Thyroid gland (tissue), 4 donors: Measurements from ENCODE around the gene NCLN. TPM values are rescaled to one million over a fixed set of nuclear protein-coding genes. Genes with fewer than 3 reads are reported as not detected.
"Not testable (repeated sequence)": the region's sequence is repeated elsewhere in the genome, so short reads cannot be mapped to it uniquely, and the experiment has no call there.

Experiments used
- DNase-seq, 2 donors: peaks; one replicate each; pipeline ENCODE4 v3.0.0-alpha.2; 2019
- H3K27ac ChIP-seq, 3 donors: fragments of 200-600 bp; sonication (generic); 1 replicate in 2 of 3; 2 replicates in 1 of 3; pipeline ENCODE4 v1.5.1; 2016 to 2019; ENCODE audit warnings: mild to moderate bottlenecking in 1 of 3, moderate library complexity in 1 of 3
- H3K27me3 ChIP-seq: fragments of 200-600 bp; sonication (generic); one replicate; pipeline ENCODE4 v1.5.1; 2019
- H3K36me3 ChIP-seq, 2 donors: fragments of 200-600 bp; sonication (generic); one replicate each; pipeline ENCODE4 v1.5.1; 2016 to 2019
- H3K4me1 ChIP-seq, 2 donors: fragments of 200-600 bp; sonication (generic); one replicate each; pipeline ENCODE4 v1.5.1; 2017 to 2019
- H3K4me3 ChIP-seq, 3 donors: fragments of 200-600 bp; sonication (generic); replicated peaks in 1 of 3; 1 replicate in 2 of 3; 2 replicates in 1 of 3; pipeline ENCODE4 v1.5.1; 2016; ENCODE audit warnings: mild to moderate bottlenecking in 1 of 3
- H3K9me3 ChIP-seq: fragments of 200-600 bp; sonication (generic); one replicate; pipeline ENCODE4 v1.5.1; 2017
- POLR2A ChIP-seq, 2 donors: fragments of 450-650 bp; IDR thresholded peaks; one replicate each; pipeline ENCODE4 v1.6.1; 2017; ENCODE audit warnings: antibody characterized with exemption in 2 of 2, mild to moderate bottlenecking in 2 of 2, moderate library complexity in 1 of 2
- WGBS, 2 donors: methylation state at CpG; one replicate each; pipeline ENCODE4 v1.1.5; 2017; 5-methylcytosine and 5-hydroxymethylcytosine counted together
- intact Hi-C: fragments of 100-400 bp; cut with DNase I; formaldehyde crosslinking; loops from one replicate; pipeline ENCODE4 v1.15.1; 2023
- total RNA-seq, 4 donors: library from RNA; depleted of rRNA; stranded (reverse); fragments of >200 nt; gene quantifications; one replicate each; pipeline ENCODE4 v1.2.3, GENCODE V29; 2016
- TF ChIP-seq, protein P1 (sequence below), 6 experiments: fragments of 200-600 bp in 3 of 6; fragments of 450-650 bp in 3 of 6; sonication (generic) in 3 of 6; IDR thresholded peaks; one replicate each; pipeline ENCODE4 v1.5.1; 2016 to 2019; ENCODE audit warnings: antibody characterized with exemption in 6 of 6, mild to moderate bottlenecking in 2 of 6, inconsistent platforms in 1 of 6, moderate library complexity in 1 of 6

The NCLN gene
- total RNA-seq, 4 donors from 2014 or later = 30.8 to 48.5 (median 37.2) TPM

DNA sequence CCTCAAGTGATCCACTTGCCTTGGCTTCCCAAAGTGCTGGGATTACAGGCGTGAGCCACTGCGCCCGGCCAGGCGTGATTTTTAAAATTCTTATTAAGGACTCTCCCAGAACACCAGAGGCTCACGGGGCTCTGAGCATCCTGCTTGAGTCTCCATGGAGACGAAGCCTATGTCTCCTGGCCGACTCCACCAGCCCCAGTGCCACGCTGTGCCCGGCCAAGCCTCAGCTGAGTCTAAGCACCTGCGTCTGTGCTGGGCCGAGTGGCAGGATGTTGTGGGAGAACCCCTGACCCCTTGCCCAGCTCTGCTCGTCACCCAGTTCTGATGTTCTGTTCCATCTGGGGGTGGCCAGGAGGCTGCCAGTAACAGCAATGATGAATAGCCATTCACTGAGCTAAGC, 34.8 kb downstream of the NCLN start:
- Histone ChIP-seq H3K27me3 (no peaks in the 10 kb centered on the region), H3K9me3 (no peaks in the 10 kb centered on the region), H3K4me1 (peaks cover 0 to 3% of the 10 kb centered on the region in 2 donors), H3K36me3 (no peaks in the 10 kb centered on the region), H3K4me3 (no peak overlapping the region), H3K27ac (no peak overlapping the region)
- TF ChIP-seq, protein P1, sequence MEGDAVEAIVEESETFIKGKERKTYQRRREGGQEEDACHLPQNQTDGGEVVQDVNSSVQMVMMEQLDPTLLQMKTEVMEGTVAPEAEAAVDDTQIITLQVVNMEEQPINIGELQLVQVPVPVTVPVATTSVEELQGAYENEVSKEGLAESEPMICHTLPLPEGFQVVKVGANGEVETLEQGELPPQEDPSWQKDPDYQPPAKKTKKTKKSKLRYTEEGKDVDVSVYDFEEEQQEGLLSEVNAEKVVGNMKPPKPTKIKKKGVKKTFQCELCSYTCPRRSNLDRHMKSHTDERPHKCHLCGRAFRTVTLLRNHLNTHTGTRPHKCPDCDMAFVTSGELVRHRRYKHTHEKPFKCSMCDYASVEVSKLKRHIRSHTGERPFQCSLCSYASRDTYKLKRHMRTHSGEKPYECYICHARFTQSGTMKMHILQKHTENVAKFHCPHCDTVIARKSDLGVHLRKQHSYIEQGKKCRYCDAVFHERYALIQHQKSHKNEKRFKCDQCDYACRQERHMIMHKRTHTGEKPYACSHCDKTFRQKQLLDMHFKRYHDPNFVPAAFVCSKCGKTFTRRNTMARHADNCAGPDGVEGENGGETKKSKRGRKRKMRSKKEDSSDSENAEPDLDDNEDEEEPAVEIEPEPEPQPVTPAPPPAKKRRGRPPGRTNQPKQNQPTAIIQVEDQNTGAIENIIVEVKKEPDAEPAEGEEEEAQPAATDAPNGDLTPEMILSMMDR (IDR thresholded peaks at IDR 0.05) = no peak
- no peak for TF ChIP-seq POLR2A (IDR thresholded peaks at IDR 0.05)
- intact Hi-C loops = no loop called here
- no peak for DNase-seq
- WGBS, 2 donors = 82 to 83% methylated on average over 11 to 12 of the region's 12 CpGs

DNA sequence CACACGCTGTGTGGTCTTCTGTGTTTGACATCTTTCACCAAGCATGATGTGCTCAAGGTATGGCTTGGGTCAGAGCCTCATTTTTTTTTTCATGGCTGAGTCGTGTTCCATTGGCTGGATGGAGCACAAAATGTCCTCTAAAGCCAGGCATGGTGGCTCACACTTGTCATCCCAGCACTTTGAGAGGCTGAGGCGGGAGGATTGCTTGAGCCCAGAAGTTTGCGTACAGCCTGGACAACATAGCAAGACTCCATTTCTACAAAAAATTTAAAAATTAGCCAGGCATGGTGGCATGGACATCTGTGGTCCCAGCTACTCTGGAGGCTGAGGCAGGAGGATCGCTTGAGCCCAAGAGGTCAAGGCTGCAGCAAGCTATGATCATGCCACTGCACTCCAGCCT, 35.8 kb downstream of the NCLN start:
- DNase-seq, intact Hi-C loops, H3K27ac ChIP-seq, H3K27me3 ChIP-seq, H3K9me3 ChIP-seq, H3K36me3 ChIP-seq, H3K4me1 ChIP-seq, H3K4me3 ChIP-seq: not testable (repeated sequence)
- 89 to 93% methylated on average over 4 to 5 of the region's 5 CpGs for WGBS, 2 donors

DNA sequence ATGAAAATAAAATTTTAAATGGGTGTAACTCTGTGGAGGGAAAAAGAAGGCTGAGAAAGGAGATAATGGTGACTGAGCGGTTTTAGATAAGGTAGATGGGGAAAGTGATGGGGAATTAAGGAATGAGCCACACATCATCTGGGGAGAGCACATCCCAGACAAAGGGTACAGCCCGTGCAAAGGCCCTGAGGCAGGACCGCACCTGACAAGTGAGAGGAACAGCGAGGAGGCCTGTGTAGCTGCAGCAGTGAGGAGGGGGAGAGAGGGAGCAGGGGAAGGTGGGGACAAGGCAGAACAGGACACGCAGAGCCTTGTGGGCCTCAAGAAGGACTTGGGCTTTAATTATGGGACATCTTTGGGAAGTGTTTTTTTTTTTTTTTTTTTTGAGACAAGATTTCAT, 37.0 kb downstream of the NCLN start:
- no peaks in the 10 kb centered on the region for H3K9me3 ChIP-seq
- intact Hi-C loops = no loop called here
- no peak overlapping the region for H3K4me3 ChIP-seq
- WGBS, 2 donors = 88 to 91% methylated on average over 5 of the region's 5 CpGs
- H3K27me3 ChIP-seq = no peaks in the 10 kb centered on the region
- no peak overlapping the region for H3K27ac ChIP-seq
- no peak for DNase-seq
- H3K36me3 ChIP-seq = no peaks in the 10 kb centered on the region
- TF ChIP-seq, protein P1 (IDR thresholded peaks at IDR 0.05) = no peak
- no peak for TF ChIP-seq POLR2A (IDR thresholded peaks at IDR 0.05)
- peaks cover 0 to 3% of the 10 kb centered on the region in 2 donors for H3K4me1 ChIP-seq

DNA sequence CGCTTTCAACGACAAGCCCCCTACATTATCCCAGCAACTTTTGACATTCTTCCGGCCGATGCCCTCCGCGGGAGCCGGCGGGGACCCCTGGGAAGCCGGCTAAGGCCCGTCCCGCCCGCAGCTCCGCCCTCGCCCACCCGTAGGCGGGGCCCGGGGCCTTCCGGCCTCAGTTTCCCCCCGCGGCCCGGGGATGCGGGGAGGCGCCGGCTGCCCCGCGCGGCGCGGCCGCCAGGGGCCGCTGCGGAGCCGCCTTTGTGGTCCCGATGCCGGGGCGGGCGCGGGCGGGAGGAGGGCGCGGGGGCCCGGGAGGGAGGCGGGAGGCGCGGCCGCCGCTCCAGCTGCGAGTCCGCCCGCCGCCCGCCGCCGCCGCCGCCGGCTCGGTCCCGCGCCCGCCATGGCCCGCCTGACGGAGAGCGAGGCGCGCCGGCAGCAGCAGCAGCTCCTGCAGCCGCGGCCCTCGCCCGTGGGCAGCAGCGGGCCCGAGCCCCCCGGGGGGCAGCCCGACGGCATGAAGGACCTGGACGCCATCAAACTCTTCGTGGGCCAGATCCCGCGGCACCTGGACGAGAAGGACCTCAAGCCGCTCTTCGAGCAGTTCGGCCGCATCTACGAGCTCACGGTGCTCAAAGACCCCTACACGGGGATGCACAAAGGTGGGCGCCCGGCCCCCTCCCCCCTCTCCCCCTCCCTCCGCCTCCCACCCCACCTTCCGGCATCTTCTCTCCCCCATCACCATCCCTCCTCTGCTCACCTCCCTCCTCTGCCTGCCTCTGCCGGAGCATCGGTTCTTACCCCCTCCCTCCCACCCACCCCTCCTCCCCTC, 38.8 kb downstream of the NCLN start, which contains the start of gene CELF5:
TSS of gene CELF5 (plus strand) at position 316 of the 823 bp plus-strand sequence. CDS start at position 395, 79 bp downstream.
- no peaks in the 10 kb centered on the region for H3K9me3 ChIP-seq
- peaks cover 0 to 3% of the 10 kb centered on the region in 2 donors for H3K4me1 ChIP-seq
- no peak within 1 kb of the TSS for H3K4me3 ChIP-seq
- H3K27me3 ChIP-seq = no peaks in the 10 kb centered on the region
- WGBS, 2 donors = 4 to 5% methylated on average over 23 to 24 of the region's 94 CpGs
- H3K27ac ChIP-seq = no peak within 1 kb of the TSS
- intact Hi-C loops = no loop called here
- no peaks in the 10 kb centered on the region for H3K36me3 ChIP-seq
- TF ChIP-seq, protein P1 (IDR thresholded peaks at IDR 0.05) = peak in 4 of 6 experiments; percentile 16 to 83 (median 46)
- TF ChIP-seq POLR2A (IDR thresholded peaks at IDR 0.05) = no peak
- peak; percentile 43 to 46 for DNase-seq

DNA sequence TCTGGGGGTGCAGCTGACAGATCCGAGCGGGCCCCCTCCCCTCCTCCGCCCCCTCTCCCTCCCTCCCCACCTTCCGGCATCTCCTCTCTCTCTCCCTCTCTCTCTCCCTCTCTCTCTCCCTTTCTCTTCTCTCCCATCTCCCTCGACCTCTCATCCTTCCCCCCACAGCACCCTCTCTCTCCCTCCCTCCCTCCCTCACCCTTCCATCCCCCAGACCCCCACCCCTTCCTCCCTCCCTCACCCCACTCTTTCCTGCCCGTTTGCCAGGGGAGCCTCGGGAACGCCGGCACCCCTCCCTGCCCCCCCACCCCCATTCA, 39.4 kb downstream of the NCLN start:
- WGBS, 2 donors = 0% methylated on average over 8 of the region's 9 CpGs
- intact Hi-C loops = no loop called here
- H3K36me3 ChIP-seq = no peaks in the 10 kb centered on the region
- H3K27ac ChIP-seq = no peak overlapping the region
- H3K4me3 ChIP-seq = no peak overlapping the region
- H3K27me3 ChIP-seq = no peaks in the 10 kb centered on the region
- H3K9me3 ChIP-seq = no peaks in the 10 kb centered on the region
- DNase-seq = no peak
- no peak for TF ChIP-seq POLR2A (IDR thresholded peaks at IDR 0.05)
- TF ChIP-seq, protein P1 (IDR thresholded peaks at IDR 0.05) = no peak
- H3K4me1 ChIP-seq = peaks cover 0 to 3% of the 10 kb centered on the region in 2 donors
